Natural killer cell (primary cell): ENCODE measurements around the gene NCOA3. TPM values are rescaled to one million over a fixed set of nuclear protein-coding genes. Genes with fewer than 3 reads are reported as not detected.

Source experiments
- ATAC-seq, 3 donors: fragments of 150-1000 bp in 2 of 3; fragments of 200-7000 bp in 1 of 3; cut with Tn5 transposase; 1 replicate in 1 of 3; 2 replicates in 2 of 3; pipeline ENCODE4 v1.10.0; 2021; ENCODE audit warnings: mild to moderate bottlenecking in 2 of 3, moderate library complexity in 2 of 3
- DNase-seq, 2 donors: peaks; one replicate each; pipeline versions ENCODE4 v3.0.0 to v3.0.0-alpha.2; 2013 to 2021; ENCODE audit warnings: mixed read lengths in 1 of 2
- H3K27ac ChIP-seq: one replicate; pipeline ENCODE4 v1.5.1; 2013; ENCODE audit warnings: mild to moderate bottlenecking, low read length
- H3K27me3 ChIP-seq: one replicate; pipeline ENCODE4 v1.6.1; 2013; ENCODE audit warnings: low read length; ENCODE audit not compliant: control insufficient read depth, insufficient read depth
- H3K36me3 ChIP-seq: one replicate; pipeline ENCODE4 v1.6.1; 2013; ENCODE audit warnings: low read length; ENCODE audit not compliant: control insufficient read depth, insufficient read depth
- H3K4me1 ChIP-seq: one replicate; pipeline ENCODE4 v1.6.1; 2013; ENCODE audit warnings: low read length; ENCODE audit not compliant: control insufficient read depth, insufficient read depth
- H3K4me3 ChIP-seq: one replicate; pipeline ENCODE4 v1.5.1; 2013; ENCODE audit warnings: low read length
- H3K9me3 ChIP-seq: one replicate; pipeline ENCODE4 v1.6.1; 2013; ENCODE audit warnings: low read length; ENCODE audit not compliant: control insufficient read depth, insufficient read depth
- H3K27ac Mint-ChIP-seq, 2 donors: one replicate each; pipeline ENCODE4 v1.8.0; 2022; ENCODE audit warnings: mild to moderate bottlenecking in 2 of 2, mixed read lengths in 2 of 2, moderate library complexity in 1 of 2
- H3K27me3 Mint-ChIP-seq, 2 donors: one replicate each; pipeline ENCODE4 v1.8.0; 2022; ENCODE audit warnings: low read depth in 2 of 2, mixed read lengths in 2 of 2
- H3K36me3 Mint-ChIP-seq: one replicate; pipeline ENCODE4 v1.8.0; 2022; ENCODE audit warnings: mixed read lengths
- H3K4me1 Mint-ChIP-seq, 2 donors: one replicate each; pipeline ENCODE4 v1.8.0; 2022; ENCODE audit warnings: mixed read lengths in 2 of 2
- H3K4me3 Mint-ChIP-seq: one replicate; pipeline ENCODE4 v1.8.0; 2022; ENCODE audit warnings: mild to moderate bottlenecking, moderate library complexity, mixed read lengths
- H3K9me3 Mint-ChIP-seq, 2 donors: one replicate each; pipeline ENCODE4 v1.8.0; 2022; ENCODE audit warnings: mixed read lengths in 2 of 2
- CTCF ChIP-seq: fragments of 200-600 bp; IDR thresholded peaks from one replicate; pipeline ENCODE4 v1.8.0; 2022; ENCODE audit warnings: antibody characterized with exemption
- WGBS: methylation state at CpG from one replicate; pipeline ENCODE4 v1.1.7; 2013; ENCODE audit warnings: missing lambda C conversion rate; ENCODE audit not compliant: insufficient coverage; 5-methylcytosine and 5-hydroxymethylcytosine counted together
- intact Hi-C: fragments of 100-400 bp; cut with micrococcal nuclease; formaldehyde crosslinking; loops from one replicate; pipeline ENCODE4 v1.14.2; 2022
- total RNA-seq, 4 donors: library from RNA; stranded (reverse); fragments of 120-200 nt in 1 of 4; gene quantifications; one replicate each; pipeline versions ENCODE4 v1.2.3 to v1.2.4, GENCODE V29; 2013 to 2022

NCOA3 gene
- total RNA-seq, 3 donors from 2014 or later (not counting 1 experiment from before 2014, with no cell fraction given), result 44.3 to 63.3 (median 57.8) TPM

GRCh38 chr20:47596003-47596571 lies 94.4 kb downstream of the NCOA3 start:
- no peaks in the 10 kb centered on the region for H3K9me3 ChIP-seq
- Mint-ChIP-seq H3K36me3 (no peaks in the 10 kb centered on the region), H3K27ac (no peak overlapping the region), H3K4me3 (no peak overlapping the region), H3K27me3 (no peaks in the 10 kb centered on the region), H3K9me3 (no peaks in the 10 kb centered on the region), H3K4me1 (peaks cover 27 to 29% of the 10 kb centered on the region in 2 donors)
- WGBS, result 100% methylated on average over 4 of the region's 6 CpGs
- H3K36me3 ChIP-seq, result peaks cover 2% of the 10 kb centered on the region
- no peak for DNase-seq
- intact Hi-C loops, result no loop called here
- no peak overlapping the region for H3K27ac ChIP-seq
- TF ChIP-seq CTCF, result no peak
- no peaks in the 10 kb centered on the region for H3K27me3 ChIP-seq
- no peak for ATAC-seq
- H3K4me1 ChIP-seq, result peaks cover 2% of the 10 kb centered on the region
- no peak overlapping the region for H3K4me3 ChIP-seq

- DNase-seq, result no peak
These were observed 95.4 kb downstream of the NCOA3 start for GRCh38 chr20:47597090-47597489.

GRCh38 chr20:47598911-47599744 lies 97.4 kb downstream of the NCOA3 start:
- Histone ChIP-seq H3K27me3 (no peaks in the 10 kb centered on the region), H3K36me3 (peaks cover 2% of the 10 kb centered on the region), H3K27ac (no peak overlapping the region), H3K4me1 (peaks cover 2% of the 10 kb centered on the region), H3K9me3 (no peaks in the 10 kb centered on the region), H3K4me3 (no peak overlapping the region)
- Mint-ChIP-seq H3K27me3 (no peaks in the 10 kb centered on the region), H3K4me3 (no peak overlapping the region), H3K27ac (peak overlapping the region in 1 of 2 donors; percentile 7), H3K4me1 (peaks cover 24 to 28% of the 10 kb centered on the region in 2 donors), H3K36me3 (no peaks in the 10 kb centered on the region), H3K9me3 (no peaks in the 10 kb centered on the region)
- no peak for DNase-seq
- ATAC-seq, result no peak
- intact Hi-C loops, result no loop called here
- TF ChIP-seq CTCF, result no peak
- 96% methylated on average over 5 of the region's 7 CpGs for WGBS

More at GRCh38 chr20:47597090-47597489, 95.4 kb downstream of the NCOA3 start:
- H3K4me1 ChIP-seq, result peaks cover 2% of the 10 kb centered on the region
- no peaks in the 10 kb centered on the region for H3K9me3 ChIP-seq
- TF ChIP-seq CTCF, result no peak
- no peaks in the 10 kb centered on the region for H3K9me3 Mint-ChIP-seq
- H3K27me3 ChIP-seq, result no peaks in the 10 kb centered on the region
- intact Hi-C loops, result no loop called here
- no peak overlapping the region for H3K4me3 ChIP-seq
- H3K4me1 Mint-ChIP-seq, result peaks cover 18 to 25% of the 10 kb centered on the region in 2 donors
- no peak overlapping the region for H3K27ac ChIP-seq
- peaks cover 2% of the 10 kb centered on the region for H3K36me3 ChIP-seq
- H3K27ac Mint-ChIP-seq, result peak overlapping the region; percentile 10 to 23
- H3K36me3 Mint-ChIP-seq, result no peaks in the 10 kb centered on the region
- H3K27me3 Mint-ChIP-seq, result no peaks in the 10 kb centered on the region
- no peak overlapping the region for H3K4me3 Mint-ChIP-seq
- no peak for ATAC-seq
